Endothelial cell (in vitro differentiated cells): ENCODE measurements around the gene PPP1R9B. TPM values are rescaled to one million over a fixed set of nuclear protein-coding genes. Genes with fewer than 3 reads are reported as not detected.

Experiments
- DNase-seq: peaks from one replicate; pipeline ENCODE4 v3.0.0; 2021; ENCODE audit warnings: low spot score
- H3K27ac Mint-ChIP-seq: one replicate; pipeline ENCODE4 v1.8.0; 2021; ENCODE audit warnings: mixed read lengths, inconsistent platforms; ENCODE audit not compliant: unreplicated experiment
- H3K27me3 Mint-ChIP-seq: one replicate; pipeline ENCODE4 v1.8.0; 2021; ENCODE audit warnings: mild to moderate bottlenecking, moderate library complexity, mixed read lengths, inconsistent platforms; ENCODE audit not compliant: unreplicated experiment
- H3K36me3 Mint-ChIP-seq: one replicate; pipeline ENCODE4 v1.8.0; 2021; ENCODE audit warnings: mild to moderate bottlenecking, low read depth, mixed read lengths, inconsistent platforms; ENCODE audit not compliant: unreplicated experiment
- H3K4me1 Mint-ChIP-seq: one replicate; pipeline ENCODE4 v1.8.0; 2021; ENCODE audit warnings: mild to moderate bottlenecking, mixed read lengths, inconsistent platforms; ENCODE audit not compliant: unreplicated experiment
- H3K4me3 Mint-ChIP-seq: one replicate; pipeline ENCODE4 v1.8.0; 2021; ENCODE audit warnings: mild to moderate bottlenecking, mixed read lengths, inconsistent platforms; ENCODE audit not compliant: unreplicated experiment
- H3K9me3 Mint-ChIP-seq: one replicate; pipeline ENCODE4 v1.8.0; 2021; ENCODE audit warnings: mixed read lengths, inconsistent platforms; ENCODE audit not compliant: unreplicated experiment
- CTCF ChIP-seq: fragments of 200-600 bp; sonication (generic); IDR thresholded peaks from one replicate; pipeline ENCODE4 v1.5.0; 2021; ENCODE audit warnings: antibody characterized with exemption; ENCODE audit not compliant: unreplicated experiment
- total RNA-seq: library from RNA; stranded (reverse); fragmentation: NEBNext Ultra II Directional; extraction: Animal tissue kit (Norgen Biotek cat#: 25700); gene quantifications from one replicate; pipeline ENCODE4 v1.2.1, GENCODE V29; 2021; ENCODE audit not compliant: unreplicated experiment

The PPP1R9B gene
- total RNA-seq, 1 donor from 2014 or later = 101 TPM

DNA sequence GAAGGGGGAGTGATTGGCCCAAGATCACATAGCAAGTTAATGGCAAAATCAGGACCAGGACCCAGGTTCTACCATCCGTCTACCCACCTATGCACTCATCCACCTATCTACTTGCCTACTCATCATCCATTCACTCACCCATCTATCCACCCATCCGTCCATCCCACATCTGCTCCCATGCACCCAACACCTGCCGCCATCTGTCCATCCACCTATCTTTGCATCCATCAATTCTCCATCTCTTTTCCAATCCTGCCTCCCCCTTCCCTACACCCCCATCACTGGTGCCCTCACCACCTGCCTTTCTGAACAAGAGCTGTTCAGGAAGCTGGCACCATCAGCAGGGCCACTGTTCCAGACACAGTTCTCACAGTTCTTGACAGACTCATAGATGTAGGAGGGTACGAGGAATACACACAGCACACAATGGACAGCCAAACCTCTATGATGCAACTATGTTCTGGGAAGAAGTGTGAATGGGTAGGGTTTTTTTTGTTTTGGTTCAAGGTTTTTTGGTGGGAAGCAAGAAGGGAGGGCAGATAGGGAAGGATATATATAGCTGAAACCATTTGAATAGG, 25.0 kb downstream of the PPP1R9B start:
- peaks cover 43% of the 10 kb centered on the region for H3K4me1 Mint-ChIP-seq
- peaks cover 15% of the 10 kb centered on the region for H3K27me3 Mint-ChIP-seq
- H3K9me3 Mint-ChIP-seq = no peaks in the 10 kb centered on the region
- no peak for TF ChIP-seq CTCF
- H3K4me3 Mint-ChIP-seq = peak overlapping the region; percentile 47
- peaks cover 30% of the 10 kb centered on the region for H3K36me3 Mint-ChIP-seq
- no peak overlapping the region for H3K27ac Mint-ChIP-seq
- DNase-seq = no peak

DNA sequence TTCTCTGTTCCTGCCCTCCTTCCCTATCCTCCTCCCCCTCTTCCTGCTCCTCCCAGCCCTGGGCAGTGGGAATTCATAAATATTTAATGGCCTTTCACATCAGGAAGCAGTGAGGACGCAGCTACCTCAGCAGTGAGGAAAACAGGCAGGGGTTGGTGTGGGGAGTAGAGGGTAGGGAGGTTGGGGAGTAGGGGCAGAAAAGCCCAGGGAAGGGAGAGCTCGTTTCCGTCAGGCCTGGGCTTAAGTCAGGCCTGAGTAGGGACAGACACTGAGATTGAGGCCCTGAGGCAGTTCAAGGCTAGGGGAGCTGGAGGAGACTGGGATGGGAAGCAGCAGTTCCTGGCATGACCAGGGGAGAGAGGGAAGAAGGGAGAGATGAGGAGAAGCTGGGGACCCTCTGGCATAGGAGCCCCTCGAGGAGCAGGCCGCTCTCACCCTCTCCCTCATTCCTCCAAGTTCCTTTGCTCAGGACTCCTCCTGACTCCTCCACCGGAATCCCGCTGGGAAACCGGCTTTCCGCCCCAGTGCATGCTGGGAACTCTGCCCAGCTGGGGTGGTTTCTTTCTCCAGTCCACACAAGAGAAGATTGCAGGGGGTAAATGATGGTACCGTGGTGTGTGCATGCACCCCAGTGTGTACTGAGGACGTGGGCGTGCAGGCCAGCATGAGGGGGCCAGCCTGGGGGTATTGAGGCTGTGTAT, 26.7 kb downstream of the PPP1R9B start:
- H3K4me3 Mint-ChIP-seq = no peak overlapping the region
- no peak for TF ChIP-seq CTCF
- DNase-seq = peak; percentile 49
- H3K4me1 Mint-ChIP-seq = peaks cover 42% of the 10 kb centered on the region
- H3K27me3 Mint-ChIP-seq = peaks cover 22% of the 10 kb centered on the region
- H3K27ac Mint-ChIP-seq = peak overlapping the region; percentile 72
- peaks cover 44% of the 10 kb centered on the region for H3K36me3 Mint-ChIP-seq
- H3K9me3 Mint-ChIP-seq = no peaks in the 10 kb centered on the region

DNA sequence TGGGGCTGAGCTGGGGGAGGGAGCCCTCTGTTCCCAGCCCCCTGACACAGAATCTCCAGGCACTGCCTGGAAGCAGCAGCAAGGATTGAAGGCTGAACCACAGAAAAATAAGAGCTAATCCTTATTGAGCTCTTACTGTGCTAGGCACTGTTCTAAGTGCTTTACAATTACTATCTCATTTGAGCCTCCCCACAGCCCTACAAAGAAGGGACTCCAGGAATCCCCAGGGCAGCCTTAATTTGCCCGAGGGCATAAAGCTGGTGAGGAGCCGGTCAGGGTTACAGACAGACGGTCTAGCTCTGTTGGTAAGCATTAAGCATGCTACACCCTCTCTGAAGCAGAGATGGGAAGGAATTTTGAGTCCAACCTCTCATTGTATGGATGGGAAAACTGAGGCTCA, 27.5 kb downstream of the PPP1R9B start:
- no peak for TF ChIP-seq CTCF
- Mint-ChIP-seq H3K27ac (peak overlapping the region; percentile 42), H3K9me3 (no peaks in the 10 kb centered on the region), H3K36me3 (peaks cover 43% of the 10 kb centered on the region), H3K4me1 (peaks cover 35% of the 10 kb centered on the region), H3K27me3 (peaks cover 18% of the 10 kb centered on the region), H3K4me3 (peak overlapping the region; percentile 15)
- no peak for DNase-seq

- H3K36me3 Mint-ChIP-seq = peaks cover 44% of the 10 kb centered on the region
- no peak overlapping the region for H3K27ac Mint-ChIP-seq
- peaks cover 16% of the 10 kb centered on the region for H3K27me3 Mint-ChIP-seq
- H3K4me3 Mint-ChIP-seq = no peak overlapping the region
- peaks cover 24% of the 10 kb centered on the region for H3K4me1 Mint-ChIP-seq
- no peak for DNase-seq
- no peak for TF ChIP-seq CTCF
- H3K9me3 Mint-ChIP-seq = no peaks in the 10 kb centered on the region
Measured at GRCh38 chr17:50120475-50121253, 29.8 kb downstream of the PPP1R9B start.
